IMR-90 (cell line): ENCODE results near the gene LETM1. TPM values are rescaled to one million over a fixed set of nuclear protein-coding genes. Genes with fewer than 3 reads are reported as not detected.

ENCODE experiments used
- ATAC-seq: fragments of 200-7000 bp; cut with Tn5 transposase; 2 replicates; pipeline ENCODE4 v1.9.1; 2020; ENCODE audit warnings: low read depth, mild to moderate bottlenecking, moderate library complexity
- BruUV-seq: library from RNA; stranded (reverse); fragments of 400-500 nt; replicated peaks from 2 replicates; lab custom pipeline; 2021; lab: Mats Ljungman, UMichigan
- CTCF ChIA-PET: fragments of 300-600 bp; formaldehyde crosslinking; extraction: SDS; loops from one replicate; lab custom pipeline; 2021; ENCODE audit warnings: antibody characterized with exemption; lab: Yijun Ruan, JAX
- POLR2A ChIA-PET: fragments of 300-600 bp; sonication (Branson Sonifier 250); formaldehyde crosslinking; loops from one replicate; lab custom pipeline; 2022; ENCODE audit warnings: antibody characterized with exemption; ENCODE audit not compliant: unreplicated experiment; lab: Charles Lee
- DNase-seq: peaks from one replicate; pipeline ENCODE4 v3.0.0; 2013
- H2AFZ ChIP-seq: replicated peaks from 2 replicates; pipeline ENCODE3; 2013; ENCODE audit warnings: low read length, mild to moderate bottlenecking; ENCODE audit not compliant: poor library complexity
- H2AK5ac ChIP-seq: 2 replicates; pipeline ENCODE4 v1.6.1; 2013; ENCODE audit warnings: low read depth, low read length, inconsistent platforms
- H2AK9ac ChIP-seq: replicated peaks from 2 replicates; pipeline ENCODE3; 2013; ENCODE audit warnings: mild to moderate bottlenecking, low read depth, low read length, moderate library complexity; ENCODE audit not compliant: poor library complexity
- H2BK120ac ChIP-seq: 2 replicates; pipeline ENCODE4 v1.6.1; 2013; ENCODE audit warnings: low read depth, low read length, inconsistent platforms
- H2BK15ac ChIP-seq: 3 replicates; pipeline ENCODE4 v1.6.1; 2013; ENCODE audit warnings: low read depth, low read length, inconsistent platforms
- H2BK20ac ChIP-seq: 2 replicates; pipeline ENCODE4 v1.6.1; 2013; ENCODE audit warnings: low read depth, mild to moderate bottlenecking, inconsistent platforms, low read length, moderate library complexity
- H2BK5ac ChIP-seq: 2 replicates; pipeline ENCODE4 v1.6.1; 2013; ENCODE audit warnings: mild to moderate bottlenecking, low read depth, low read length, inconsistent platforms; ENCODE audit not compliant: poor library complexity, severe bottlenecking
- H3K14ac ChIP-seq: replicated peaks from 2 replicates; pipeline ENCODE4 v1.6.1; 2013; ENCODE audit warnings: low read depth, low read length, inconsistent platforms
- H3K18ac ChIP-seq: 2 replicates; pipeline ENCODE4 v1.6.1; 2013; ENCODE audit warnings: low read depth, low read length, control low read depth
- H3K23ac ChIP-seq: 2 replicates; pipeline ENCODE4 v1.6.1; 2013; ENCODE audit warnings: low read depth, low read length, inconsistent platforms
- H3K27ac ChIP-seq: 2 replicates; pipeline ENCODE4 v1.5.1; 2013; ENCODE audit warnings: mild to moderate bottlenecking, control low read depth, low read length; ENCODE audit not compliant: insufficient read depth
- H3K27me3 ChIP-seq: 2 replicates; pipeline ENCODE4 v1.6.1; 2013; ENCODE audit warnings: low read length; ENCODE audit not compliant: control insufficient read depth, insufficient read depth
- H3K36me3 ChIP-seq: 2 replicates; pipeline ENCODE4 v1.6.1; 2013; ENCODE audit warnings: low read length, mixed read lengths; ENCODE audit not compliant: control insufficient read depth, insufficient read depth
- H3K4ac ChIP-seq: 2 replicates; pipeline ENCODE4 v1.6.1; 2013; ENCODE audit warnings: low read depth, low read length, inconsistent platforms
- H3K4me1 ChIP-seq: 2 replicates; pipeline ENCODE4 v1.6.1; 2013; ENCODE audit warnings: low read length, mixed read lengths; ENCODE audit not compliant: control insufficient read depth, insufficient read depth
- H3K4me2 ChIP-seq: 2 replicates; pipeline ENCODE4 v1.6.1; 2013; ENCODE audit warnings: low read depth, mild to moderate bottlenecking, control low read depth, low read length, moderate library complexity
- H3K4me3 ChIP-seq: 2 replicates; pipeline ENCODE4 v1.5.1; 2013; ENCODE audit warnings: low read depth, mild to moderate bottlenecking, control low read depth, low read length, moderate library complexity; ENCODE audit not compliant: insufficient read depth
- H3K56ac ChIP-seq: 2 replicates; pipeline ENCODE4 v1.6.1; 2013; ENCODE audit warnings: low read length, inconsistent platforms; ENCODE audit not compliant: insufficient read depth; ENCODE audit errors: extremely low read depth
- H3K79me1 ChIP-seq, 2 experiments: 2 replicates each; pipeline ENCODE4 v1.6.1; 2013; ENCODE audit warnings: low read length in 2 of 2, inconsistent platforms in 1 of 2, low read depth in 1 of 2
- H3K9ac ChIP-seq: 2 replicates; pipeline ENCODE4 v1.6.1; 2013; ENCODE audit warnings: low read depth, low read length, control low read depth
- H3K9me1 ChIP-seq: 2 replicates; pipeline ENCODE4 v1.6.1; 2013; ENCODE audit warnings: low read length, inconsistent platforms; ENCODE audit not compliant: insufficient read depth
- H3K9me3 ChIP-seq: 2 replicates; pipeline ENCODE4 v1.6.1; 2013; ENCODE audit warnings: low read length; ENCODE audit not compliant: control insufficient read depth, insufficient read depth
- H4K20me1 ChIP-seq: 2 replicates; pipeline ENCODE4 v1.6.1; 2013; ENCODE audit warnings: low read length, inconsistent platforms; ENCODE audit not compliant: insufficient read depth
- H4K5ac ChIP-seq: 2 replicates; pipeline ENCODE4 v1.6.1; 2013; ENCODE audit warnings: mild to moderate bottlenecking, low read depth, low read length, control low read depth
- H4K8ac ChIP-seq, 2 experiments: 2 replicates each; pipeline ENCODE4 v1.6.1; 2013; ENCODE audit warnings: low read depth in 2 of 2, low read length in 2 of 2, control low read depth in 1 of 2, inconsistent platforms in 1 of 2
- H4K91ac ChIP-seq: 2 replicates; pipeline ENCODE4 v1.6.1; 2013; ENCODE audit warnings: low read depth, low read length, inconsistent platforms; ENCODE audit not compliant: insufficient read depth
- BHLHE40 ChIP-seq: fragments of 150-350 bp; IDR thresholded peaks from 2 replicates; pipeline ENCODE4 v1.6.1; 2016; ENCODE audit warnings: mild to moderate bottlenecking, low read depth, low read length
- CEBPB ChIP-seq: IDR thresholded peaks from 2 replicates; pipeline ENCODE4 v1.6.1; 2012; ENCODE audit warnings: low read depth, low read length, improper control_type of control experiment
- CHD1 ChIP-seq: IDR thresholded peaks from 2 replicates; pipeline ENCODE4 v1.6.1; 2012; ENCODE audit warnings: low read depth, low read length, improper control_type of control experiment
- ELK1 ChIP-seq: fragments of 150-350 bp; IDR thresholded peaks from 2 replicates; pipeline ENCODE4 v1.6.1; 2016; ENCODE audit warnings: low read depth, mild to moderate bottlenecking, low read length, moderate library complexity, borderline replicate concordance
- FOS ChIP-seq: fragments of 150-350 bp; IDR thresholded peaks from 2 replicates; pipeline ENCODE4 v1.6.1; 2016; ENCODE audit warnings: low read depth, low read length
- MAFK ChIP-seq: IDR thresholded peaks from 2 replicates; pipeline ENCODE4 v1.6.1; 2012; ENCODE audit warnings: low read depth, low read length, improper control_type of control experiment
- MAZ ChIP-seq: IDR thresholded peaks from 2 replicates; pipeline ENCODE4 v1.6.1; 2012; ENCODE audit warnings: low read depth, mild to moderate bottlenecking, low read length, improper control_type of control experiment, moderate library complexity, borderline replicate concordance
- MXI1 ChIP-seq: IDR thresholded peaks from 2 replicates; pipeline ENCODE4 v1.6.1; 2012; ENCODE audit warnings: low read depth, mild to moderate bottlenecking, low read length, moderate library complexity, borderline replicate concordance
- NFE2L2 ChIP-seq: fragments of 150-350 bp; IDR thresholded peaks from 2 replicates; pipeline ENCODE4 v1.6.1; 2016; ENCODE audit warnings: low read depth, mild to moderate bottlenecking, low read length
- POLR2A ChIP-seq: IDR thresholded peaks from 2 replicates; pipeline ENCODE4 v1.6.1; 2012; ENCODE audit warnings: mild to moderate bottlenecking, low read depth, low read length
- RAD21 ChIP-seq: IDR thresholded peaks from 2 replicates; pipeline ENCODE4 v1.6.1; 2012; ENCODE audit warnings: low read length, improper control_type of control experiment
- RCOR1 ChIP-seq: IDR thresholded peaks from 2 replicates; pipeline ENCODE4 v1.6.1; 2012; ENCODE audit warnings: mild to moderate bottlenecking, low read length, improper control_type of control experiment; ENCODE audit not compliant: insufficient replicate concordance
- RFX5 ChIP-seq: IDR thresholded peaks from 2 replicates; pipeline ENCODE4 v1.8.0; 2012; ENCODE audit warnings: low read depth, mild to moderate bottlenecking, low read length, moderate library complexity
- SMC3 ChIP-seq: fragments of 150-350 bp; IDR thresholded peaks from 2 replicates; pipeline ENCODE4 v1.6.1; 2016; ENCODE audit warnings: low read depth, mild to moderate bottlenecking, antibody characterized with exemption, low read length, moderate library complexity
- USF2 ChIP-seq: fragments of 150-350 bp; IDR thresholded peaks from 2 replicates; pipeline ENCODE4 v1.6.1; 2017; ENCODE audit warnings: mild to moderate bottlenecking, antibody characterized with exemption, low read length, low read depth
- WGBS, 2 experiments: methylation state at CpG; one replicate each; pipeline versions ENCODE4 v1.1.5 to v1.1.7; 2013; ENCODE audit warnings: missing lambda C conversion rate in 2 of 2; ENCODE audit not compliant: insufficient read length in 1 of 2; ENCODE audit errors: extremely low coverage in 2 of 2; 5-methylcytosine and 5-hydroxymethylcytosine counted together
- dilution Hi-C: fragments of 300-500 bp; cut with HindIII; formaldehyde crosslinking; loops from one replicate; pipeline ENCODE4 v1.14.3; 2018; ENCODE audit warnings: low sequenced_read_pairs; ENCODE audit not compliant: unreplicated experiment
- in situ Hi-C: fragments of 300-500 bp; cut with MboI; formaldehyde crosslinking; loops from 3 replicates; pipeline ENCODE4 v1.14.3; 2019; ENCODE audit warnings: low sequenced_read_pairs, inconsistent platforms, mixed read lengths
- intact Hi-C: fragments of 100-400 bp; cut with micrococcal nuclease; formaldehyde crosslinking; loops from 2 replicates; pipeline ENCODE4 v1.10.0; 2022
- polyA plus RNA-seq, 3 experiments: library from polyadenylated mRNA; depleted of rRNA; stranded (reverse); fragments of >200 nt; gene quantifications; 2 replicates each; pipeline ENCODE4 v1.2.3, GENCODE V29; 2012; ENCODE audit warnings: low replicate concordance in 1 of 3
- total RNA-seq: library from RNA; depleted of rRNA; stranded (reverse); fragments of >200 nt; gene quantifications from 2 replicates; pipeline ENCODE4 v1.2.3, GENCODE V29; 2012

LETM1 gene
- total and polyA plus RNA-seq, 2 of the 4 experiments (the other 2 are of a cell fraction), result 25.0 to 49.3 TPM

GRCh38 chr4:1822568-1823544 lies 33.1 kb downstream of the LETM1 start:
- peaks cover 56% of the 10 kb centered on the region for H3K36me3 ChIP-seq
- no peaks in the 10 kb centered on the region for H4K20me1 ChIP-seq
- no peak overlapping the region for H4K8ac ChIP-seq
- H3K9ac ChIP-seq, result no peak overlapping the region
- peak overlapping the region; percentile 56 for H2AFZ ChIP-seq
- H3K9me3 ChIP-seq, result no peaks in the 10 kb centered on the region
- intact Hi-C loops, result no loop called here
- no peak overlapping the region for H2BK15ac ChIP-seq
- H4K91ac ChIP-seq, result no peak overlapping the region
- no peak overlapping the region for H3K56ac ChIP-seq
- H3K23ac ChIP-seq, result no peak overlapping the region
- ATAC-seq (no peak), DNase-seq (no peak)
- H2BK120ac ChIP-seq, result no peak overlapping the region
- no peak overlapping the region for H3K4me2 ChIP-seq
- H3K27ac ChIP-seq, result no peak overlapping the region
- H3K9me1 ChIP-seq, result no peaks in the 10 kb centered on the region
- in situ Hi-C loops, result no loop called here
- 0 out of 4 replicates have a peak, but pooled peaks cover 0 to 3% of the 10 kb centered on the region in 2 experiments for H3K79me1 ChIP-seq
- H4K5ac ChIP-seq, result no peak overlapping the region
- ChIA-PET CTCF (no interaction called here), POLR2A (no interaction called here)
- H2BK20ac ChIP-seq, result no peak overlapping the region
- peak overlapping the region; percentile 24 for H2AK9ac ChIP-seq
- dilution Hi-C loops, result no loop called here
- H3K4me3 ChIP-seq, result no peak overlapping the region
- no peaks in the 10 kb centered on the region for H3K27me3 ChIP-seq
- BruUV-seq, result no TSS peak
- H3K4ac ChIP-seq, result no peak overlapping the region
- H3K18ac ChIP-seq, result no peak overlapping the region
- H3K4me1 ChIP-seq, result no peaks in the 10 kb centered on the region; the same call in 1 of the 2 replicates
- H2AK5ac ChIP-seq, result no peak overlapping the region
- 97% methylated on average over 23 of the region's 37 CpGs; no CpG with 5 or more reads in 1 of the 2 experiments for WGBS, 2 experiments
- no peak overlapping the region for H2BK5ac ChIP-seq
- H3K14ac ChIP-seq, result no peak overlapping the region
- no peak for TF ChIP-seq BHLHE40
- no peak for TF ChIP-seq CEBPB
- no peak for TF ChIP-seq FOS
- TF ChIP-seq SMC3, result no peak
- TF ChIP-seq MAFK, result no peak
- no peak for TF ChIP-seq MXI1
- TF ChIP-seq NFE2L2, result no peak
- no peak for TF ChIP-seq RFX5
- TF ChIP-seq RCOR1, result no peak
- TF ChIP-seq POLR2A, result no peak
- TF ChIP-seq ELK1, result no peak
- TF ChIP-seq MAZ, result no peak
- no peak for TF ChIP-seq USF2
- no peak for TF ChIP-seq RAD21
- TF ChIP-seq CHD1, result no peak
